ENCODE results near the gene CTBP2. TPM values are rescaled to one million over a fixed set of nuclear protein-coding genes. Genes with fewer than 3 reads are reported as not detected.

The CTBP2 gene
- total RNA-seq, 2 donors from 2014 or later, result 26.0 to 36.0 TPM

GRCh38 chr10:125199270-125199669 is 38.9 kb upstream of the CTBP2 start:
- DNase-seq (ENCODE audit: low spot score), result no peak
- Histone ChIP-seq H3K36me3 (no peaks in the 10 kb centered on the region), H3K9me3 (no peaks in the 10 kb centered on the region), H3K27ac (no peak overlapping the region), H3K4me1 (no peaks in the 10 kb centered on the region), H3K4me3 (no peak overlapping the region), H3K27me3 (no peaks in the 10 kb centered on the region)
- TF ChIP-seq CTCF (IDR thresholded peaks at IDR 0.05), result no peak

GRCh38 chr10:125194814-125195213 is 34.5 kb upstream of the CTBP2 start:
- no peak for TF ChIP-seq CTCF (IDR thresholded peaks at IDR 0.05)
- DNase-seq (ENCODE audit: low spot score), result no peak
- H3K4me1 ChIP-seq, result no peaks in the 10 kb centered on the region

GRCh38 chr10:125193306-125193877 is 33.0 kb upstream of the CTBP2 start:
- TF ChIP-seq CTCF (IDR thresholded peaks at IDR 0.05), result no peak
- Histone ChIP-seq H3K4me3 (no peak overlapping the region), H3K27ac (no peak overlapping the region)

More at GRCh38 chr10:125194814-125195213, 34.5 kb upstream of the CTBP2 start:
- Histone ChIP-seq H3K36me3 (no peaks in the 10 kb centered on the region), H3K4me3 (no peak overlapping the region), H3K9me3 (no peaks in the 10 kb centered on the region), H3K27ac (no peak overlapping the region), H3K27me3 (no peaks in the 10 kb centered on the region)

GRCh38 chr10:125192620-125193019 is 32.3 kb upstream of the CTBP2 start:
- H3K36me3 ChIP-seq, result no peaks in the 10 kb centered on the region
- no peak for TF ChIP-seq CTCF (IDR thresholded peaks at IDR 0.05)
- H3K9me3 ChIP-seq, result no peaks in the 10 kb centered on the region
- no peaks in the 10 kb centered on the region for H3K27me3 ChIP-seq
- no peak for DNase-seq (ENCODE audit: low spot score)
- H3K4me3 ChIP-seq, result no peak overlapping the region
- H3K4me1 ChIP-seq, result no peaks in the 10 kb centered on the region
- H3K27ac ChIP-seq, result no peak overlapping the region

More at GRCh38 chr10:125193306-125193877, 33.0 kb upstream of the CTBP2 start:
- H3K9me3 ChIP-seq, result no peaks in the 10 kb centered on the region
- no peaks in the 10 kb centered on the region for H3K36me3 ChIP-seq
- no peak for DNase-seq (ENCODE audit: low spot score)
- no peaks in the 10 kb centered on the region for H3K27me3 ChIP-seq
- H3K4me1 ChIP-seq, result no peaks in the 10 kb centered on the region

GRCh38 chr10:125192005-125192404 is 31.6 kb upstream of the CTBP2 start:
- no peaks in the 10 kb centered on the region for H3K9me3 ChIP-seq
- no peaks in the 10 kb centered on the region for H3K4me1 ChIP-seq
- no peaks in the 10 kb centered on the region for H3K36me3 ChIP-seq
- H3K4me3 ChIP-seq, result no peak overlapping the region
- no peak overlapping the region for H3K27ac ChIP-seq
- DNase-seq (ENCODE audit: low spot score), result no peak
- H3K27me3 ChIP-seq, result no peaks in the 10 kb centered on the region
- TF ChIP-seq CTCF (IDR thresholded peaks at IDR 0.05), result no peak

GRCh38 chr10:125190946-125191345 is 30.6 kb upstream of the CTBP2 start:
- no peak overlapping the region for H3K4me3 ChIP-seq
- H3K27me3 ChIP-seq, result no peaks in the 10 kb centered on the region
- no peaks in the 10 kb centered on the region for H3K36me3 ChIP-seq
- H3K27ac ChIP-seq, result no peak overlapping the region
- no peaks in the 10 kb centered on the region for H3K4me1 ChIP-seq
- TF ChIP-seq CTCF (IDR thresholded peaks at IDR 0.05), result no peak
- no peak for DNase-seq (ENCODE audit: low spot score)
- no peaks in the 10 kb centered on the region for H3K9me3 ChIP-seq
